ENCODE data around the gene SRA1.

GRCh38 chr5:140558542-140558941 lies 1.3 kb upstream of the SRA1 start:
- TF ChIP-seq ZC3H4 (CRISPR knock-in tag; IDR thresholded peaks at IDR 0.05; ENCODE audit: borderline replicate concordance) (no peak), RERE (CRISPR knock-in tag; IDR thresholded peaks at IDR 0.05; ENCODE audit: low read depth) (no peak), SOX6 (IDR thresholded peaks at IDR 0.05) (no peak), SOX6 (CRISPR knock-in tag; IDR thresholded peaks at IDR 0.05) (no peak)

Measured in HepG2 (cell line).